K562 (cell line): ENCODE data around the gene IQCN. TPM values are rescaled to one million over a fixed set of nuclear protein-coding genes. Genes with fewer than 3 reads are reported as not detected.

Source experiments
- DDX20 ChIP-seq: fragments of 450-650 bp; IDR thresholded peaks from 2 replicates; pipeline ENCODE4 v1.6.1; 2016; ENCODE audit warnings: missing genetic modification characterization, low read depth, mild to moderate bottlenecking, missing compliant biosample characterization, moderate library complexity
- ELF2 ChIP-seq: fragments of 250-450 bp; sonication (Bioruptor Pico); IDR thresholded peaks from 2 replicates; pipeline ENCODE4 v1.5.0; 2021; ENCODE audit warnings: mild to moderate bottlenecking
- MAZ ChIP-seq, 2 experiments: fragments of 450-650 bp in 1 of 2; sonication (generic) in 1 of 2; formaldehyde crosslinking; IDR thresholded peaks in 1 of 2; conservative IDR thresholded peaks in 1 of 2; 2 replicates each; pipeline versions ENCODE4 v1.4.0 to v1.5.0; 2020; ENCODE audit warnings: mild to moderate bottlenecking in 1 of 2, missing genetic modification reagents in 1 of 2
- MTA1 ChIP-seq: fragments of 450-650 bp; IDR thresholded peaks from 2 replicates; pipeline ENCODE4 v1.6.1; 2017; ENCODE audit warnings: borderline replicate concordance
- MXD1 ChIP-seq: fragments of 250-450 bp; sonication (Bioruptor Pico); IDR thresholded peaks from 2 replicates; pipeline ENCODE4 v1.8.0; 2021; ENCODE audit warnings: borderline replicate concordance, mild to moderate bottlenecking, moderate library complexity; ENCODE audit not compliant: poor library complexity, severe bottlenecking
- MYBL2 ChIP-seq, 2 experiments: fragments of 450-650 bp in 1 of 2; sonication (generic) in 1 of 2; formaldehyde crosslinking in 1 of 2; IDR thresholded peaks; 2 replicates each; pipeline versions ENCODE4 v1.6.1 to v1.8.1; 2017 to 2022; ENCODE audit warnings: borderline replicate concordance in 1 of 2, inconsistent platforms in 1 of 2, low read depth in 1 of 2, mild to moderate bottlenecking in 1 of 2, missing genetic modification reagents in 1 of 2, moderate library complexity in 1 of 2
- NFYB ChIP-seq: IDR thresholded peaks from 2 replicates; pipeline ENCODE4 v1.6.1; 2011; ENCODE audit warnings: mild to moderate bottlenecking, moderate library complexity; ENCODE audit not compliant: insufficient read length; ENCODE audit errors: extremely low read depth
- RAD21 ChIP-seq, 2 experiments: fragments of 250-450 bp in 1 of 2; fragments of 450-650 bp in 1 of 2; sonication (Bioruptor Pico) in 1 of 2; formaldehyde crosslinking in 1 of 2; IDR thresholded peaks in 1 of 2; conservative IDR thresholded peaks in 1 of 2; 2 replicates each; pipeline versions ENCODE4 v1.4.0 to v1.8.0; 2020 to 2022; ENCODE audit warnings: mild to moderate bottlenecking in 2 of 2, moderate library complexity in 1 of 2
- TFAM ChIP-seq: fragments of 250-450 bp; sonication (Bioruptor Pico); conservative IDR thresholded peaks from 2 replicates; pipeline ENCODE4 v1.5.0; 2021; ENCODE audit warnings: mild to moderate bottlenecking, moderate library complexity
- THRB ChIP-seq: fragments of 450-650 bp; formaldehyde crosslinking; conservative IDR thresholded peaks from 2 replicates; pipeline ENCODE4 v1.4.0; 2022; ENCODE audit warnings: mild to moderate bottlenecking, missing genetic modification characterization
- YY1 ChIP-seq, 3 experiments: IDR thresholded peaks; 2 replicates each; pipeline ENCODE4 v1.6.1; 2011; ENCODE audit warnings: low read length in 2 of 3, mild to moderate bottlenecking in 2 of 3, moderate library complexity in 2 of 3, borderline replicate concordance in 1 of 3, control low read depth in 1 of 3, low read depth in 1 of 3; ENCODE audit not compliant: insufficient read depth in 3 of 3, insufficient replicate concordance in 2 of 3, control insufficient read depth in 1 of 3, insufficient read length in 1 of 3; ENCODE audit errors: extremely low read depth in 1 of 3
- ZBTB1 ChIP-seq: sonication (generic); formaldehyde crosslinking; IDR thresholded peaks from 2 replicates; pipeline ENCODE4 v1.8.1; 2023; ENCODE audit warnings: missing genetic modification reagents, low read depth, mild to moderate bottlenecking, borderline replicate concordance
- ZC3H8 ChIP-seq: fragments of 450-650 bp; IDR thresholded peaks from 2 replicates; pipeline ENCODE4 v1.6.1; 2017
- polyA plus RNA-seq, 8 experiments: library from polyadenylated mRNA; depleted of rRNA in 4 of 8; stranded (reverse) in 5 of 8; unstranded in 3 of 8; fragments of >200 nt; fragmentation: Nextera tagmentation in 2 of 8; fragmentation: Illumina TruSeq in 1 of 8; extraction: Ambion mirVana in 2 of 8; extraction: Trizol in 1 of 8; gene quantifications; 2 replicates each; pipeline versions ENCODE4 v1.2.1 to v1.2.3, GENCODE V29; 2011 to 2014; ENCODE audit warnings: inconsistent platforms in 1 of 8, missing spikeins in 1 of 8
- total RNA-seq, 7 experiments: library from RNA; depleted of rRNA in 6 of 7; stranded (reverse); fragments of >200 nt in 6 of 7; fragmentation: Illumina TruSeq in 2 of 7; extraction: Trizol in 2 of 7; gene quantifications; 2 replicates each; pipeline versions ENCODE4 v1.2.1 to v1.2.3, GENCODE V29; 2011 to 2021; ENCODE audit warnings: low replicate concordance in 1 of 7
- TF ChIP-seq, protein P1 (sequence below): fragments of 250-450 bp; sonication (Bioruptor Pico); IDR thresholded peaks from 2 replicates; pipeline ENCODE4 v1.4.0; 2020
- TF ChIP-seq, protein P2 (sequence below): sonication (generic); formaldehyde crosslinking; IDR thresholded peaks from 2 replicates; pipeline ENCODE4 v1.9.0; 2022; ENCODE audit warnings: mild to moderate bottlenecking, missing genetic modification reagents
- TF ChIP-seq, protein P3 (sequence below): sonication (generic); formaldehyde crosslinking; IDR thresholded peaks from 2 replicates; pipeline ENCODE4 v1.8.1; 2022; ENCODE audit warnings: missing genetic modification reagents
- TF ChIP-seq, protein P4 (sequence below): sonication (generic); formaldehyde crosslinking; IDR thresholded peaks from 2 replicates; pipeline ENCODE4 v1.8.0; 2022; ENCODE audit warnings: missing genetic modification reagents, mild to moderate bottlenecking, moderate library complexity, borderline replicate concordance

The IQCN gene
- total and polyA plus RNA-seq, 9 of the 15 experiments (the other 6 are each of a cell fraction or from before 2014, with no cell fraction given): 0.01 to 0.07 (median 0.04) TPM; not detected in 3

- peak; percentile 29; the same call in 1 of the 2 replicates for TF ChIP-seq MTA1
- TF ChIP-seq, protein P1, sequence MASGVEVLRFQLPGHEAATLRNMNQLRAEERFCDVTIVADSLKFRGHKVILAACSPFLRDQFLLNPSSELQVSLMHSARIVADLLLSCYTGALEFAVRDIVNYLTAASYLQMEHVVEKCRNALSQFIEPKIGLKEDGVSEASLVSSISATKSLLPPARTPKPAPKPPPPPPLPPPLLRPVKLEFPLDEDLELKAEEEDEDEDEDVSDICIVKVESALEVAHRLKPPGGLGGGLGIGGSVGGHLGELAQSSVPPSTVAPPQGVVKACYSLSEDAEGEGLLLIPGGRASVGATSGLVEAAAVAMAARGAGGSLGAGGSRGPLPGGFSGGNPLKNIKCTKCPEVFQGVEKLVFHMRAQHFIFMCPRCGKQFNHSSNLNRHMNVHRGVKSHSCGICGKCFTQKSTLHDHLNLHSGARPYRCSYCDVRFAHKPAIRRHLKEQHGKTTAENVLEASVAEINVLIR (CRISPR knock-in tag): no peak
- no peak for TF ChIP-seq MYBL2 (IDR thresholded peaks at IDR 0.05; ENCODE audit: low read depth)
- no peak for TF ChIP-seq MYBL2 (CRISPR knock-in tag; IDR thresholded peaks at IDR 0.05; ENCODE audit: borderline replicate concordance)
- 0 out of 2 replicates have a peak, but pooled peaks have one; percentile 17 for TF ChIP-seq ZBTB1 (CRISPR knock-in tag)
- TF ChIP-seq MAZ (CRISPR knock-in tag; conservative IDR thresholded peaks at IDR 0.05 in 1 of 2, IDR thresholded peaks at IDR 0.05 in 1 of 2): peak in 1 of 2 experiments; percentile 39; a peak in 3 of 4 replicates
- TF ChIP-seq ELF2 (CRISPR knock-in tag): no peak
- TF ChIP-seq, protein P2, sequence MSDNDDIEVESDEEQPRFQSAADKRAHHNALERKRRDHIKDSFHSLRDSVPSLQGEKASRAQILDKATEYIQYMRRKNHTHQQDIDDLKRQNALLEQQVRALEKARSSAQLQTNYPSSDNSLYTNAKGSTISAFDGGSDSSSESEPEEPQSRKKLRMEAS (CRISPR knock-in tag): peak; percentile 83
- TF ChIP-seq, protein P3, sequence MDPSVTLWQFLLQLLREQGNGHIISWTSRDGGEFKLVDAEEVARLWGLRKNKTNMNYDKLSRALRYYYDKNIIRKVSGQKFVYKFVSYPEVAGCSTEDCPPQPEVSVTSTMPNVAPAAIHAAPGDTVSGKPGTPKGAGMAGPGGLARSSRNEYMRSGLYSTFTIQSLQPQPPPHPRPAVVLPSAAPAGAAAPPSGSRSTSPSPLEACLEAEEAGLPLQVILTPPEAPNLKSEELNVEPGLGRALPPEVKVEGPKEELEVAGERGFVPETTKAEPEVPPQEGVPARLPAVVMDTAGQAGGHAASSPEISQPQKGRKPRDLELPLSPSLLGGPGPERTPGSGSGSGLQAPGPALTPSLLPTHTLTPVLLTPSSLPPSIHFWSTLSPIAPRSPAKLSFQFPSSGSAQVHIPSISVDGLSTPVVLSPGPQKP (CRISPR knock-in tag): no peak
- TF ChIP-seq NFYB: peak; percentile 15
- TF ChIP-seq, protein P4, sequence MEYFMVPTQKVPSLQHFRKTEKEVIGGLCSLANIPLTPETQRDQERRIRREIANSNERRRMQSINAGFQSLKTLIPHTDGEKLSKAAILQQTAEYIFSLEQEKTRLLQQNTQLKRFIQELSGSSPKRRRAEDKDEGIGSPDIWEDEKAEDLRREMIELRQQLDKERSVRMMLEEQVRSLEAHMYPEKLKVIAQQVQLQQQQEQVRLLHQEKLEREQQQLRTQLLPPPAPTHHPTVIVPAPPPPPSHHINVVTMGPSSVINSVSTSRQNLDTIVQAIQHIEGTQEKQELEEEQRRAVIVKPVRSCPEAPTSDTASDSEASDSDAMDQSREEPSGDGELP (CRISPR knock-in tag): peak; percentile 67
- no peak for TF ChIP-seq MXD1
- peak; percentile 65 for TF ChIP-seq THRB (CRISPR knock-in tag)
- peak in 1 of 3 experiments; percentile 57 for TF ChIP-seq YY1 (IDR thresholded peaks at IDR 0.05; ENCODE audit: borderline replicate concordance in 1 of 3, control insufficient read depth in 1 of 3, extremely low read depth in 1 of 3, insufficient read depth in 3 of 3, insufficient read length in 1 of 3, insufficient replicate concordance in 2 of 3, low read depth in 1 of 3, low read length in 2 of 3)
- TF ChIP-seq DDX20 (tag): no peak
- TF ChIP-seq TFAM (CRISPR knock-in tag): no peak
- no peak for TF ChIP-seq ZC3H8
- no peak for TF ChIP-seq RAD21 (CRISPR knock-in tag; conservative IDR thresholded peaks at IDR 0.05 in 1 of 2, IDR thresholded peaks at IDR 0.05 in 1 of 2)
Observed at GRCh38 chr19:18292810-18293641, 18.8 kb upstream of the IQCN start (continued).
